HG03521 (cell line): Measurements from ENCODE around the gene SDHAF1.
A peak's percentile ranks its signal among the peaks of the same experiment; 100 is the strongest.
"Not testable (repeated sequence)": the region's sequence is repeated elsewhere in the genome, so short reads cannot be mapped to it uniquely, and the experiment has no call there.

ENCODE experiments used
- ATAC-seq: cut with Tn5 transposase; IDR thresholded peaks from one replicate; pipeline ENCODE4 v1.9.1; 2021; ENCODE audit warnings: mild to moderate bottlenecking, moderate library complexity; ENCODE audit not compliant: unreplicated experiment

Gene SDHAF1

DNA sequence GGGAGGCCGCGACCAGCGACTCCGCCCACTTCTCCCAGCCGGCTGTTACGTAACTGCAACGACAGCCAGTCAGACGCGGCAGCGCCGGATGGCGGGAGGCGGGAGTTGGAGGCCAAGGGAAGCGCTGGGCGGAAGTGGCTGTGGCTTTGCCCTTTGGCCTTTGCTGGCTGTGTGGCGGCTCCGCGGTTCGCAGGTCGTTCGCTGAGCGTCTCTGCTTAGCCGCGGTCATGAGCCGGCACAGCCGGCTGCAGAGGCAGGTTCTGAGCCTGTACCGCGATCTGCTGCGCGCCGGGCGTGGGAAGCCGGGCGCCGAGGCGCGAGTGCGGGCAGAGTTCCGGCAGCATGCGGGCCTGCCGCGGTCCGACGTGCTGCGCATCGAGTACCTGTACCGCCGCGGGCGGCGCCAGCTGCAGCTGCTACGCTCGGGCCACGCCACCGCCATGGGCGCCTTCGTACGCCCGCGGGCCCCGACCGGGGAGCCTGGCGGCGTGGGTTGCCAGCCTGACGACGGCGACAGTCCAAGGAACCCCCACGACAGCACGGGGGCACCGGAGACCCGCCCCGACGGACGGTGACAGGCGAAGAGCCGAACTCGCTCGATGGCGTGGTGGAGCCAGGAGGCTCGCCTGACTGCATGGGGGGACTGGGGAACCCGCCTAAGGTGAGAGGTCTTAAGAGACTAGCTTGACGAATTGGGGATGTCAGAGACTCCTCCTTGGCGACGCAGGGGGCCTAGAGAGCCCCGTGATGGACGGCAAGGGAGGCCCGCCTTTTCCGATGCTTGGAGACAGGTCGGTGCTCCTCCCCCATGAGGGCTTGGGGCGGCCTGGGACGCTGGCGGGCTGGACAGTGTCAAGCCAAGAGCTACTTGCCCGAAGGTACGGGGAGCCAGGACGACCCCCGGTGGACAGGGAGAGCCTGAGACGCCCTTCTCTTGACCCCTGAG, at the start of gene SDHAF1:
Gene SDHAF1, plus strand, starts transcription at position 141 of the 946 bp plus-strand sequence. Its CDS starts 87 bp downstream, at position 228.
- peak; percentile 86 for ATAC-seq

DNA sequence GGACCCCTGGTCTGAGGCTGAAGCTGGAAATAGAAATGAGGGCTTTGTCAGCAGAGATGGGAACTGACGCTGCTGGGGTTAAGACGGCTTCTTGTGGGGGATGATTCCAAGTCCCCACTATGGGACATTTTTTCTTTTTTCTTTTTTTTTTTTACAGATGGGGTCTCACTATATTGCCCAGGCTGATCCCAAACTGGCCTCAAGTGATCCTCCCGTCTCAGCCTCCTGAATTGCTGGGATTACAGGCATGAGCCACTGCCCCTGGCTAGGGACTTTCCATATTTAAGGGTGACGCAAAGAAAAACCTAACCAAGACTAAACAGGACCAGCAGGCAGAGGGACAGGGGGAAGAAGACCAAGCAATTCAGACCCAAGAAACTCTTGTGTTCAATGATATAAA, 48.8 kb upstream of the SDHAF1 start:
- no peak for ATAC-seq

DNA sequence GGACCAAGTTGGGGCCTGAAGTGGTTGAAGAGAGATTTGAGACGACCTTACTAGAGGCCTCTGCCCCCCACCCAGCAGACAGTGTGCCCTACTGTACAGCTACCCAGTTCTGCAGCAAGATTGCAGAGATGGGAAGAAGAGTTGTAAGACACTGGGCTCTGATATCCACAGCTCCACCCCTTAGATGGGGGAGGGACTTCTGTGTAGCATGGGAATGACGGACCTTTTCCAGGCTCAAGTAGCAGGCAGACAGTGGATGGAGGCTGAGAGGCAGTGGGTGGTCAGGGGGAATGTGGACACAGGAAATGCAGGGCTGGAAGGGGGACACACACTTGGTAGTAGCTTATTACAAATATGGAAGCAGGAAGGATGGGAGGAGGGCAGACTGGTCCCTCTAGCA, 45.9 kb upstream of the SDHAF1 start:
- no peak for ATAC-seq

DNA sequence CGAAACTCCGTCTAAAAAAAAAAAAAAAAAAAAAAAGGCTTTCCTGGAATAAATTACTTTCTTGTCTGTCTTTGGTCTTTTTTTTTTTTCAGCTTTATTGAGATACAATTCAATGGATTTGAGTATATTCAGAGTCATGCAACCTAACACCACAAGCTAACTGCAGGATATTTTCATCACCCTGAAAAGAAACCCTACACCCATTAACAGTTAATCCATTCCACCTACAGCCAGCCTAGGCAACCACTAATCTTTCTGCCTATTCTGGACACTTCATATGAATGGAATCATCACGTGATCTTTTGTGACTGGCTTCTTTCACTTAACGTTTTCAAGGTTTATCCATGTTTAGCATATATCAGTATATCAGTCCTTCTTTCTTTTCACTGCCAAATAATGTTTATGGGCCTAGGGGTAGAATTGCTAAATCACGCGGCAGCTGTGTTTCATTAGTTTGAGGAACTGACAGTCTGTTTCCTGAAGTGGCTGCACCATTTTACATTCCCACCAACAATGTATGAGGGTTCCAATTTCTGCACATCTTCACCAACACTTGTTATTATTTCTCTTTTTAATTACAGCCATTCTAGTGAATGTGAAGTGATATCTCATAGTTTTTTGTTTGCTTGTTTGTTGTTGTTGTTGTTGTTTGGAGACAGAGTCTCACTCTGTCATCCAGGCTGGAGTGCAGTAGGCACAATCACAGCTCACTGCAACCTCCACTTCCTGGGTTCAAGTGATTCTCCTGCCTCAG, 38.9 kb upstream of the SDHAF1 start:
- no peak for ATAC-seq

- not testable (repeated sequence) for ATAC-seq
Measured at GRCh38 chr19:35957411-35957810, 37.6 kb upstream of the SDHAF1 start.

GRCh38 chr19:35958660-35959039, 36.3 kb upstream of the SDHAF1 start:
- ATAC-seq, result no peak

DNA sequence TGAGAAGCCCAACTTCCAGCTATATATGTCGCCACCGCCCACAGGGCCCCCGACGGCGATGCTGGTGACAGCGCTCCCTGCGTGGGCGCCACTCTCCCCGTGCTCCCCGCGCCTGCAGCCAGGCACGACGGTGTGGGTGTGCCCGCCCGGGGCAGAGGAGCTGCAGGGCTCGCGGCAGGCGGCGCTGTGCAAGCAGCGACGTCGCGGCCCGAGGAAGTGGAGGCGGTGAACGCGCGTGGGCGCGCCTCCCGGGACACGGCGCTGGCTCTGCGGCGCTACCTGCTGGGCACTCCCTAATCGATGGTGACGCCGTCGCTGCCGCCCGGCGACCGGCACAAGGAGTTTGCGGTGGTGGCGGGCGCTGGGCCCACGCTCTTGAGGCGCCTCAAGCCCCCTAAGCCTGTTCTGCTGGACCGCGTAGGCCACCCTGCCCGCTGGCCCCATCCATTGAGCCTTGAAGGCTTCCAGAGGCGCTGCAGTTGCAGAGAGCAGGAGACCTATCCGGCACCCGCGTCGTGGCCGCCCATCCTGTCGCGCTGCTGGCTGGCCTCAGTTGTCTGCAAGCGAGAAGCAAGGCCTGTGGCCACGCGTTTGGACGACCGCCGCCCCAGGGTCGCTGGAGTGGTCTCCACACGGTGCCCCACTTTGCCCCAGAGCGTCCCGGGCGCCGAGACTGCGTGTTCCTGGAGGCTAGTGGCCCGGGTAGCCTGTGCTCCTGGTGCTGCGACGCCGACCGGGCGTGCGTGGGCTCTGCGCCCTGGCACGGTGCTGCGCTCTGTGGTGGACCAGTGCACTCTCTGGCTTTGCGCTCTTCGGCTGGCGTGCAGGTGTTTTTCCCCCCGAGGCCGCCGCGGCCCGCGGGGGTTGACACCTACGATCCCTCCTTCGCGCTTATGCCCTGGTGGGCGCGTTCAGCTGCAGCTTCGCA, 35.7 kb upstream of the SDHAF1 start:
- ATAC-seq, result no peak

- ATAC-seq, result no peak
Measured at GRCh38 chr19:35959968-35960320, 35.0 kb upstream of the SDHAF1 start.

GRCh38 chr19:35960432-35960972, 34.5 kb upstream of the SDHAF1 start:
- ATAC-seq, result no peak

GRCh38 chr19:35963514-35963913, 31.5 kb upstream of the SDHAF1 start:
- no peak for ATAC-seq

- no peak for ATAC-seq
Measured at GRCh38 chr19:35966771-35967170, 28.2 kb upstream of the SDHAF1 start.

DNA sequence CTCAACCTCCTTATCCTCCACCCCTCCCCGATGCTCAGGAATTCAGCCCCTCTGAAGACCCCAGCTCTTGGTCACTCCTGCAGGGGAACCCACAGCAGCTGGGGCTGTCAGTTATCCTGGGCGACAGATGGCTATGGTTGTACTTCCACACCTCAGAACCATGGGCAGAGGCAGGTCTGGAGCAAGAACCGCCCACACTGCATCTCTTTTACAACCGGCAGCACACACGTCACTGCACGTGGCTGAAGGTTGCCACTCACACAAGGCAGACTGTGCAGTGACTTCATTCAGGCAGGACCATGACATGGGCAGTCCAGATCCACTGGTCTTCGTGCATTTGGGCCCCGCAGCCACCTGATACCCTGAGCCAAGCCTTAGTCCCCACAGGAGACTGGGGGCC, 21.5 kb upstream of the SDHAF1 start:
- no peak for ATAC-seq

- no peak for ATAC-seq
Measured at GRCh38 chr19:35975608-35976214, 19.3 kb upstream of the SDHAF1 start.

GRCh38 chr19:35977446-35978222, 17.4 kb upstream of the SDHAF1 start:
- no peak for ATAC-seq

GRCh38 chr19:35978271-35978670, 16.7 kb upstream of the SDHAF1 start:
- ATAC-seq, result no peak

DNA sequence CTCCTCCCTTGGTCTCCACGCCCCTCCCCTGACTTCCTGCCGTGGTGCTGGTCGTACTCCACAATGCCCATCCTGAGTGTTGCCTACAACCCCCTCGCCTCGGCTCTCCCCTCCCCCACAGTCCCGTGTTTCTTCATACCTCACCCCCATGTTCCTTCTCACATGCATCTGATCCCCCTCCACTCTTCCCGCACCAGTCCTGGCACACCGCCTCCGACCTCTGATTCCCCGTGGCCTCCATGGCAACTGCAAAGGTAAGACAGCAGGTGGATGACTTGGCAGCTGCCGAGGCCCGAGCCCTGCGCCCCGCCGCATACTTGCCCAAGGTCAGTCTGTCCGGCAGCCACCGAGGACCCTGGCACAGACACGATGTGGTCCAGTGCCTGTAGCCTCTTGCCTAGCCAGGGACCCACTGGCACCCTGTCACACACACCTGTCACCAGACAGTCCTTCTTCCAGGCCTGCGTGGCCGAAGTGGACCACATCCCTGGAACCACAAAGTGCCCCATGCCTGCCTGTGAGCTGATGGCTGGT, 16.1 kb upstream of the SDHAF1 start:
- ATAC-seq, result no peak

DNA sequence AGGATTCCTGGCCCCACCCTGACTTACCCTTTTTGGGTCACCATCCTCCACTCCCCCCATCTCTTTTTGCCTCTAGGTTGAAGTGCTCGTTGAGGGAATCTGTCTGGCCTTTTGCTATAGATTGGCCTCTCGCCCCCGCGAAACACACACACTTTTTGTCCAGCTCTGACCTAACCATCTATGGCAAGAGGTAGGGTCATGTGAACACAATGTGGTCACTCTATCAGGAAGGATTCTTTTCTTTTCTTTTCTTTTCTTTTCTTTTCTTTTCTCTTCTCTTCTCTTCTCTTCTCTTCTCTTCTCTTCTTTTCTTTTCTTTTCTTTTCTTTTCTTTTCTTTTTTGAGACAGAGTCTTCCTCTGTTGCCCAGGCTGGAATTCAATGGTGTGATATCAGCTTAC, 14.0 kb upstream of the SDHAF1 start:
- not testable (repeated sequence) for ATAC-seq

- no peak for ATAC-seq
Measured at GRCh38 chr19:35983177-35983576, 11.8 kb upstream of the SDHAF1 start.

DNA sequence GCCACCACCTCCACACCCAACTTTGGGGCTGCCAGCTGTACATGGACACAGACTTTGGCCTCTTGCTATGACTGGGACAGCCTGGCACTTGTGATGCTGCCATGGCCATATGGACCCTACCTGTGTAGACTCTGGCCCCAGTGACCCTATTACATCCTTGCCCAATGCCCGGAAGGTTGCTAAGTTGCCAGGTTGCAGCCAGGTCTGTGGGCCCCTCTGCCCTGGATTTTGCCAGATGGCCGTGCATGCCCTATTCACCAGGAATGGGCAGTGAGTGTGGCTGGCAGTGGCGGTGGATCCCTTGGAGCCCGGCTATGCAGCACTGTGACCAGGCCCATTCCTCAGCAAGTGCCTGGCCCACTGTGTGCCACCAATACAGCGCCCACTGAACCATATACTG, 8.9 kb upstream of the SDHAF1 start:
- ATAC-seq, result no peak
